Liver (tissue), 3 donors: ENCODE results near the gene PIGK.

ENCODE experiments used
- ATF3 ChIP-seq: IDR thresholded peaks from 2 replicates; pipeline ENCODE4 v1.6.1; 2016; ENCODE audit warnings: antibody characterized with exemption
- EGR1 ChIP-seq, 2 donors: IDR thresholded peaks; 2 replicates each; pipeline ENCODE4 v1.6.1; 2016 to 2018; ENCODE audit warnings: antibody characterized with exemption in 2 of 2, low read depth in 2 of 2
- GABPA ChIP-seq, 2 donors: IDR thresholded peaks in 1 of 2; conservative IDR thresholded peaks in 1 of 2; 2 replicates each; pipeline ENCODE4 v1.6.1; 2016; ENCODE audit warnings: antibody characterized with exemption in 2 of 2, mild to moderate bottlenecking in 1 of 2, moderate library complexity in 1 of 2
- JUND ChIP-seq, 2 donors: IDR thresholded peaks; 2 replicates each; pipeline ENCODE4 v1.6.1; 2016; ENCODE audit warnings: antibody characterized with exemption in 2 of 2
- MAX ChIP-seq: IDR thresholded peaks from 2 replicates; pipeline ENCODE4 v1.6.1; 2016; ENCODE audit warnings: antibody characterized with exemption
- RAD21 ChIP-seq, 2 donors: IDR thresholded peaks; 2 replicates each; pipeline ENCODE4 v1.6.1; 2016; ENCODE audit warnings: antibody characterized with exemption in 2 of 2, mild to moderate bottlenecking in 2 of 2
- RXRA ChIP-seq, 2 donors: IDR thresholded peaks; 2 replicates each; pipeline ENCODE4 v1.6.1; 2017 to 2018; ENCODE audit warnings: antibody characterized with exemption in 2 of 2, mild to moderate bottlenecking in 1 of 2
- TAF1 ChIP-seq: conservative IDR thresholded peaks from 2 replicates; pipeline ENCODE4 v1.6.1; 2016; ENCODE audit warnings: antibody characterized with exemption, mild to moderate bottlenecking
- YY1 ChIP-seq: IDR thresholded peaks from 2 replicates; pipeline ENCODE4 v1.6.1; 2016; ENCODE audit warnings: antibody characterized with exemption, mild to moderate bottlenecking
- ZBTB33 ChIP-seq: IDR thresholded peaks from 2 replicates; pipeline ENCODE4 v1.6.1; 2016; ENCODE audit warnings: antibody characterized with exemption
- TF ChIP-seq, protein P1 (sequence below): fragments of 150-350 bp; IDR thresholded peaks from 2 replicates; pipeline ENCODE4 v1.5.1; 2017; ENCODE audit warnings: improper control_type of control experiment, low read depth, low read length; ENCODE audit not compliant: missing input control
- TF ChIP-seq, protein P2 (sequence below): IDR thresholded peaks from 2 replicates; pipeline ENCODE4 v1.6.1; 2016; ENCODE audit warnings: antibody characterized with exemption, mild to moderate bottlenecking
- donor health status: healthy.
- donor health status: healthy.

DNA sequence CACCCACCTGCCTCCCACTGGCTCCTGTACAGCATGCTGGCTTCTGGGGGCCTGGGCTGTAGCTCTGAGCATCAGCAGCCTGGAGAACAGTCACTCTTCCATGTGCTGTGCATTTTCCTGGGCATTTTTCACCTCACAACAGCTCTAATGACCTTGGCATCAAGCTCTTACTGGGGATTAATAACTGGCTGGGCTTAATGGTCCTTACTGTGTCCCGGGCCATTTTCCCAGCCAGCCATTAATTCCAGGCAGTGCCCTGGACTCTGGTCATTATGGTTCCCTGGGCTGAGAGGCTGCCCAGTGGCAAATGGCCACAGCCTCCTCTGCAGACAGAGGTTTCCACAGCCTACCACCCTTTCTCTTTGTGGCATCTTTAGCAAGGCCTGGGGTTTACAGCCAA is 180.1 kb downstream of the PIGK start:
- TF ChIP-seq RXRA (IDR thresholded peaks at IDR 0.05): no peak
- no peak for TF ChIP-seq YY1
- TF ChIP-seq, protein P1, sequence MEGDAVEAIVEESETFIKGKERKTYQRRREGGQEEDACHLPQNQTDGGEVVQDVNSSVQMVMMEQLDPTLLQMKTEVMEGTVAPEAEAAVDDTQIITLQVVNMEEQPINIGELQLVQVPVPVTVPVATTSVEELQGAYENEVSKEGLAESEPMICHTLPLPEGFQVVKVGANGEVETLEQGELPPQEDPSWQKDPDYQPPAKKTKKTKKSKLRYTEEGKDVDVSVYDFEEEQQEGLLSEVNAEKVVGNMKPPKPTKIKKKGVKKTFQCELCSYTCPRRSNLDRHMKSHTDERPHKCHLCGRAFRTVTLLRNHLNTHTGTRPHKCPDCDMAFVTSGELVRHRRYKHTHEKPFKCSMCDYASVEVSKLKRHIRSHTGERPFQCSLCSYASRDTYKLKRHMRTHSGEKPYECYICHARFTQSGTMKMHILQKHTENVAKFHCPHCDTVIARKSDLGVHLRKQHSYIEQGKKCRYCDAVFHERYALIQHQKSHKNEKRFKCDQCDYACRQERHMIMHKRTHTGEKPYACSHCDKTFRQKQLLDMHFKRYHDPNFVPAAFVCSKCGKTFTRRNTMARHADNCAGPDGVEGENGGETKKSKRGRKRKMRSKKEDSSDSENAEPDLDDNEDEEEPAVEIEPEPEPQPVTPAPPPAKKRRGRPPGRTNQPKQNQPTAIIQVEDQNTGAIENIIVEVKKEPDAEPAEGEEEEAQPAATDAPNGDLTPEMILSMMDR: no peak
- TF ChIP-seq, protein P2, sequence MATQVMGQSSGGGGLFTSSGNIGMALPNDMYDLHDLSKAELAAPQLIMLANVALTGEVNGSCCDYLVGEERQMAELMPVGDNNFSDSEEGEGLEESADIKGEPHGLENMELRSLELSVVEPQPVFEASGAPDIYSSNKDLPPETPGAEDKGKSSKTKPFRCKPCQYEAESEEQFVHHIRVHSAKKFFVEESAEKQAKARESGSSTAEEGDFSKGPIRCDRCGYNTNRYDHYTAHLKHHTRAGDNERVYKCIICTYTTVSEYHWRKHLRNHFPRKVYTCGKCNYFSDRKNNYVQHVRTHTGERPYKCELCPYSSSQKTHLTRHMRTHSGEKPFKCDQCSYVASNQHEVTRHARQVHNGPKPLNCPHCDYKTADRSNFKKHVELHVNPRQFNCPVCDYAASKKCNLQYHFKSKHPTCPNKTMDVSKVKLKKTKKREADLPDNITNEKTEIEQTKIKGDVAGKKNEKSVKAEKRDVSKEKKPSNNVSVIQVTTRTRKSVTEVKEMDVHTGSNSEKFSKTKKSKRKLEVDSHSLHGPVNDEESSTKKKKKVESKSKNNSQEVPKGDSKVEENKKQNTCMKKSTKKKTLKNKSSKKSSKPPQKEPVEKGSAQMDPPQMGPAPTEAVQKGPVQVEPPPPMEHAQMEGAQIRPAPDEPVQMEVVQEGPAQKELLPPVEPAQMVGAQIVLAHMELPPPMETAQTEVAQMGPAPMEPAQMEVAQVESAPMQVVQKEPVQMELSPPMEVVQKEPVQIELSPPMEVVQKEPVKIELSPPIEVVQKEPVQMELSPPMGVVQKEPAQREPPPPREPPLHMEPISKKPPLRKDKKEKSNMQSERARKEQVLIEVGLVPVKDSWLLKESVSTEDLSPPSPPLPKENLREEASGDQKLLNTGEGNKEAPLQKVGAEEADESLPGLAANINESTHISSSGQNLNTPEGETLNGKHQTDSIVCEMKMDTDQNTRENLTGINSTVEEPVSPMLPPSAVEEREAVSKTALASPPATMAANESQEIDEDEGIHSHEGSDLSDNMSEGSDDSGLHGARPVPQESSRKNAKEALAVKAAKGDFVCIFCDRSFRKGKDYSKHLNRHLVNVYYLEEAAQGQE: no peak
- no peak for TF ChIP-seq ZBTB33
- TF ChIP-seq MAX: no peak
- no peak for TF ChIP-seq GABPA (IDR thresholded peaks at IDR 0.05 in 1 of 2, conservative IDR thresholded peaks at IDR 0.05 in 1 of 2)
- no peak for TF ChIP-seq JUND (IDR thresholded peaks at IDR 0.05)
- no peak for TF ChIP-seq TAF1
- TF ChIP-seq ATF3: no peak
- no peak for TF ChIP-seq RAD21 (IDR thresholded peaks at IDR 0.05)
- TF ChIP-seq EGR1 (IDR thresholded peaks at IDR 0.05; ENCODE audit: low read depth in 2 of 2): no peak
